Activated naive CD4-positive, alpha-beta T cell treated with anti-CD3 and anti-CD28 coated beads for 36 hours (primary cell): ENCODE results near the gene SLC35E4. TPM values are rescaled to one million over a fixed set of nuclear protein-coding genes. Genes with fewer than 3 reads are reported as not detected.
"Not testable (repeated sequence)": the region's sequence is repeated elsewhere in the genome, so short reads cannot be mapped to it uniquely, and the experiment has no call there.

Experiments
- CTCF ChIA-PET: fragments of 350-600 bp; sonication (Branson Sonifier 250); formaldehyde crosslinking; loops from one replicate; lab custom pipeline; 2021; ENCODE audit warnings: antibody characterized with exemption; lab: Charles Lee
- DNase-seq: peaks from one replicate; pipeline ENCODE4 v3.0.0-alpha.2; 2020
- H3K27ac Mint-ChIP-seq: one replicate; pipeline ENCODE4 v1.8.0; 2021; ENCODE audit warnings: mild to moderate bottlenecking, mixed read lengths
- H3K27me3 Mint-ChIP-seq: one replicate; pipeline ENCODE4 v1.8.0; 2021; ENCODE audit warnings: low read depth, mixed read lengths
- H3K36me3 Mint-ChIP-seq: one replicate; pipeline ENCODE4 v1.8.0; 2021; ENCODE audit warnings: low read depth, mixed read lengths
- H3K4me1 Mint-ChIP-seq: one replicate; pipeline ENCODE4 v1.8.0; 2021; ENCODE audit warnings: low read depth, mixed read lengths
- H3K4me3 Mint-ChIP-seq: one replicate; pipeline ENCODE4 v1.8.0; 2021; ENCODE audit warnings: mild to moderate bottlenecking, moderate library complexity, mixed read lengths
- H3K9me3 Mint-ChIP-seq: one replicate; pipeline ENCODE4 v1.8.0; 2021; ENCODE audit warnings: mixed read lengths
- intact Hi-C: fragments of 100-400 bp; cut with micrococcal nuclease; formaldehyde crosslinking; loops from one replicate; pipeline ENCODE4 v1.15.1; 2023
- total RNA-seq, 2 experiments: library from RNA; stranded (reverse); gene quantifications; one replicate each; pipeline ENCODE4 v1.2.3, GENCODE V29; 2021

Gene SLC35E4
- total RNA-seq, 2 experiments from 2014 or later: 2.2 TPM

GRCh38 chr22:30679895-30680690, 44.5 kb downstream of the SLC35E4 start:
- H3K36me3 Mint-ChIP-seq, DNase-seq, H3K4me3 Mint-ChIP-seq, H3K9me3 Mint-ChIP-seq, H3K27me3 Mint-ChIP-seq, H3K27ac Mint-ChIP-seq, intact Hi-C loops, H3K4me1 Mint-ChIP-seq: not testable (repeated sequence)
- CTCF ChIA-PET: interaction anchor here (0.7 to 1.6 kb wide), 2 partner anchors 45 to 47 kb away, joined by 3 to 5 read pairs; no protein-coding TSS in a partner anchor

- Mint-ChIP-seq H3K27me3 (peaks cover 4% of the 10 kb centered on the region), H3K4me1 (no peaks in the 10 kb centered on the region), H3K36me3 (no peaks in the 10 kb centered on the region), H3K4me3 (no peak overlapping the region), H3K27ac (no peak overlapping the region), H3K9me3 (no peaks in the 10 kb centered on the region)
- intact Hi-C loops: no loop called here
- DNase-seq: no peak
- CTCF ChIA-PET: interaction anchor here (0.7 kb wide), 1 partner anchor 48 kb away, joined by 3 read pairs; no protein-coding TSS in a partner anchor
Measured at GRCh38 chr22:30680991-30681770, 45.6 kb downstream of the SLC35E4 start.

- intact Hi-C loops: no loop called here
- no peaks in the 10 kb centered on the region for H3K9me3 Mint-ChIP-seq
- no peak overlapping the region for H3K27ac Mint-ChIP-seq
- peaks cover 2% of the 10 kb centered on the region for H3K27me3 Mint-ChIP-seq
- CTCF ChIA-PET: no interaction called here
- H3K36me3 Mint-ChIP-seq: no peaks in the 10 kb centered on the region
- no peak for DNase-seq
- no peak overlapping the region for H3K4me3 Mint-ChIP-seq
- H3K4me1 Mint-ChIP-seq: no peaks in the 10 kb centered on the region
Measured at GRCh38 chr22:30681831-30682230, 46.2 kb downstream of the SLC35E4 start.

GRCh38 chr22:30685178-30685577, 49.6 kb downstream of the SLC35E4 start:
- CTCF ChIA-PET: no interaction called here
- Mint-ChIP-seq H3K27me3 (no peaks in the 10 kb centered on the region), H3K9me3 (no peaks in the 10 kb centered on the region), H3K36me3 (no peaks in the 10 kb centered on the region), H3K4me1 (no peaks in the 10 kb centered on the region), H3K27ac (no peak overlapping the region), H3K4me3 (no peak overlapping the region)
- intact Hi-C loops: no loop called here
- no peak for DNase-seq

- CTCF ChIA-PET: interaction anchor here (0.6 kb wide), 1 partner anchor 98 kb away, joined by 5 read pairs; no protein-coding TSS in a partner anchor
- no peaks in the 10 kb centered on the region for H3K9me3 Mint-ChIP-seq
Measured at GRCh38 chr22:30687358-30687757, 51.8 kb downstream of the SLC35E4 start.

GRCh38 chr22:30689622-30690021, 54.0 kb downstream of the SLC35E4 start:
- no peak overlapping the region for H3K4me3 Mint-ChIP-seq
- H3K27ac Mint-ChIP-seq: no peak overlapping the region
- CTCF ChIA-PET: interaction anchor here (0.6 kb wide), 1 partner anchor 54 kb away, joined by 3 read pairs; no protein-coding TSS in a partner anchor
- intact Hi-C loops: no loop called here
- peaks cover 6% of the 10 kb centered on the region for H3K4me1 Mint-ChIP-seq
- H3K27me3 Mint-ChIP-seq: peaks cover 5% of the 10 kb centered on the region
- no peaks in the 10 kb centered on the region for H3K9me3 Mint-ChIP-seq
- no peak for DNase-seq
- no peaks in the 10 kb centered on the region for H3K36me3 Mint-ChIP-seq

More at GRCh38 chr22:30687358-30687757, 51.8 kb downstream of the SLC35E4 start:
- Mint-ChIP-seq H3K4me1 (no peaks in the 10 kb centered on the region), H3K4me3 (no peak overlapping the region), H3K27me3 (no peaks in the 10 kb centered on the region), H3K36me3 (no peaks in the 10 kb centered on the region), H3K27ac (no peak overlapping the region)
- no peak for DNase-seq
- intact Hi-C loops: no loop called here

GRCh38 chr22:30691204-30691603, 55.6 kb downstream of the SLC35E4 start:
- no peaks in the 10 kb centered on the region for H3K36me3 Mint-ChIP-seq
- DNase-seq: no peak
- intact Hi-C loops: no loop called here
- peaks cover 12% of the 10 kb centered on the region for H3K27me3 Mint-ChIP-seq
- peaks cover 11% of the 10 kb centered on the region for H3K4me1 Mint-ChIP-seq
- H3K4me3 Mint-ChIP-seq: no peak overlapping the region
- no peaks in the 10 kb centered on the region for H3K9me3 Mint-ChIP-seq
- no peak overlapping the region for H3K27ac Mint-ChIP-seq
- CTCF ChIA-PET: no interaction called here

- Mint-ChIP-seq H3K4me1 (peaks cover 11% of the 10 kb centered on the region), H3K27me3 (peaks cover 12% of the 10 kb centered on the region), H3K27ac (no peak overlapping the region), H3K36me3 (no peaks in the 10 kb centered on the region), H3K4me3 (peak overlapping the region; percentile 87), H3K9me3 (no peaks in the 10 kb centered on the region)
- intact Hi-C loops: loop anchor here (2.0 kb wide), 3 partner anchors 27 to 59 kb away; partner anchors contain the start of genes DUSP18 and SLC35E4
- DNase-seq: peak; percentile 64
- CTCF ChIA-PET: interaction anchor here (0.6 to 1.1 kb wide), 2 partner anchors 48 to 225 kb away, joined by 3 to 4 read pairs; no protein-coding TSS in a partner anchor
Measured at GRCh38 chr22:30694171-30694639, 58.6 kb downstream of the SLC35E4 start.

- Mint-ChIP-seq H3K4me3 (peak within 1 kb of the TSS; percentile 87), H3K36me3 (no peaks in the 10 kb centered on the region), H3K27ac (no peak within 1 kb of the TSS), H3K9me3 (no peaks in the 10 kb centered on the region), H3K27me3 (peaks cover 12% of the 10 kb centered on the region), H3K4me1 (peaks cover 11% of the 10 kb centered on the region)
- intact Hi-C loops: loop anchor here (2.0 kb wide), 3 partner anchors 28 to 60 kb away; partner anchors contain the start of genes DUSP18 and SLC35E4
- CTCF ChIA-PET: interaction anchor here (1.1 to 1.4 kb wide), 2 partner anchors 60 to 225 kb away, joined by 3 to 5 read pairs; no protein-coding TSS in a partner anchor
- DNase-seq: peak; percentile 28
Measured at GRCh38 chr22:30694640-30695350, 59.2 kb downstream of the SLC35E4 start, which contains the start of gene OSBP2. OSBP2 (plus strand) TSS chr22:30694874; CDS start chr22:30694910, 36 bp downstream.

- Mint-ChIP-seq H3K4me1 (peaks cover 11% of the 10 kb centered on the region), H3K36me3 (no peaks in the 10 kb centered on the region), H3K27me3 (peaks cover 12% of the 10 kb centered on the region), H3K9me3 (no peaks in the 10 kb centered on the region), H3K4me3 (peak overlapping the region; percentile 63), H3K27ac (no peak overlapping the region)
- no peak for DNase-seq
- intact Hi-C loops: loop anchor here (2.0 kb wide), 3 partner anchors 29 to 61 kb away; partner anchors contain the start of genes DUSP18 and SLC35E4
- CTCF ChIA-PET: interaction anchor here (1.1 to 1.4 kb wide), 2 partner anchors 59 to 224 kb away, joined by 3 to 5 read pairs; no protein-coding TSS in a partner anchor
Measured at GRCh38 chr22:30695351-30695851, 59.8 kb downstream of the SLC35E4 start.
